NCI-H69 (cell line): ENCODE results near the gene DUSP12.

Experiments used
- DNase-seq: peaks from one replicate; lab custom pipeline; 2025; lab: John Stamatoyannopoulos, UW

The DUSP12 gene

GRCh38 chr1:161727256-161727924, 22.2 kb upstream of the DUSP12 start:
- no peak for DNase-seq

GRCh38 chr1:161728376-161729226, 21.0 kb upstream of the DUSP12 start:
- no peak for DNase-seq

GRCh38 chr1:161730050-161730564, 19.5 kb upstream of the DUSP12 start:
- DNase-seq: no peak

- no peak for DNase-seq
Observed at GRCh38 chr1:161731241-161731640, 18.3 kb upstream of the DUSP12 start.

GRCh38 chr1:161731981-161732718, 17.4 kb upstream of the DUSP12 start:
- DNase-seq: no peak

GRCh38 chr1:161733526-161733925, 16.1 kb upstream of the DUSP12 start:
- no peak for DNase-seq

- no peak for DNase-seq
Observed at GRCh38 chr1:161735837-161736236, 13.7 kb upstream of the DUSP12 start.

- DNase-seq: no peak
Observed at GRCh38 chr1:161736335-161736969, 13.1 kb upstream of the DUSP12 start.

- DNase-seq: no peak
Observed at GRCh38 chr1:161737625-161738024, 12.0 kb upstream of the DUSP12 start.

GRCh38 chr1:161738627-161739287, 10.8 kb upstream of the DUSP12 start:
- DNase-seq: peak; percentile 43

GRCh38 chr1:161739865-161740566, 9.6 kb upstream of the DUSP12 start:
- DNase-seq: no peak

- no peak for DNase-seq
Observed at GRCh38 chr1:161740921-161741320, 8.7 kb upstream of the DUSP12 start.

GRCh38 chr1:161743231-161743630, 6.4 kb upstream of the DUSP12 start:
- DNase-seq: no peak

- no peak for DNase-seq
Observed at GRCh38 chr1:161747801-161748200, 1.8 kb upstream of the DUSP12 start.

GRCh38 chr1:161763522-161764098, 14.0 kb downstream of the DUSP12 start:
- DNase-seq: peak; percentile 70

GRCh38 chr1:161766102-161766981, 16.8 kb downstream of the DUSP12 start, which contains the start of gene ATF6:
Gene ATF6 (plus strand): TSS chr1:161766320. CDS start chr1:161766361, 41 bp downstream.
- peak; percentile 97 for DNase-seq

- DNase-seq: no peak
Observed at GRCh38 chr1:161768461-161768860, 18.9 kb downstream of the DUSP12 start.

- no peak for DNase-seq
Observed at GRCh38 chr1:161768986-161769672, 19.5 kb downstream of the DUSP12 start.

- DNase-seq: peak; percentile 87
Observed at GRCh38 chr1:161769673-161770045, 20.1 kb downstream of the DUSP12 start.
